Measurements from ENCODE around the gene DSCAM. TPM values are rescaled to one million over a fixed set of nuclear protein-coding genes. Genes with fewer than 3 reads are reported as not detected.

Gene DSCAM
- total and polyA plus RNA-seq, 2 donors (not counting 3 experiments of a cell fraction or from before 2014, with no cell fraction given), result not detected

DNA sequence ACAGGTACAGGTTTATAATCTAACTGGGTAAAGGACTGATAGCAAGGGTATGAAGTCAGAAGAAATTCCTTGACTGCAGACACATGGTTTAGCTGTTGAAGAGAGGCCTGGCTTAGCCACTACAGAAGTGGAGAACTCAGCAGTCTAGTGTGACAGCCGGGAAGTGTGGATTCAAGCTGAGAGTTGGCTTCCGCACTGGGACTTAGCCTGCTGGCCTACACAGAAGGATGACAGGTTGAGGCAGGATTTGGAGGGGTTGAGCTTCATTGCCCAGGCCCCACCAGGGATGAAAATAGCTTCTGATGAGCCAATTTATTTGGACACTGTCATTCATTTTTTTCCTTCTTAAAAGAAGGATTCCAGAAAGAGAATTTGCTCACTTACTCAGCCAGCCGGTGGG lies 695.3 kb downstream of the DSCAM start:
- ChIA-PET CTCF (no interaction called here), POLR2A (no interaction called here)
- H3K27ac ChIP-seq (ENCODE audit: insufficient read depth, low read depth, low read length), result no peak overlapping the region
- no peak overlapping the region for H3K9ac ChIP-seq (replicated peaks; ENCODE audit: extremely low read depth, insufficient read depth, low read length)
- no peaks in the 10 kb centered on the region for H3K36me3 ChIP-seq (ENCODE audit: control insufficient read depth in 2 of 2, extremely low read depth in 1 of 2, insufficient read depth in 2 of 2, low read length in 2 of 2)
- H3K9me1 ChIP-seq (replicated peaks; ENCODE audit: control insufficient read depth, extremely low read depth, insufficient read depth, low read length), result no peaks in the 10 kb centered on the region
- H3K27me3 ChIP-seq (ENCODE audit: control insufficient read depth in 2 of 2, insufficient read depth in 2 of 2, low read length in 2 of 2), result no peaks in the 10 kb centered on the region
- no TSS peak for BruUV-seq (replicated peaks)
- intact Hi-C loops (cut with micrococcal nuclease) (no loop called here), dilution Hi-C loops (cut with MboI; ENCODE audit: extremely low pct_ligation_motif_present, low sequenced_read_pairs) (no loop called here)
- no peaks in the 10 kb centered on the region for H3K79me2 ChIP-seq (ENCODE audit: control insufficient read depth, insufficient read depth, low read length)
- no peak for DNase-seq (ENCODE audit: low read depth, low spot score)
- TF ChIP-seq MAX (IDR thresholded peaks at IDR 0.05; ENCODE audit: insufficient read depth, insufficient read length), result no peak
- no peak for TF ChIP-seq POLR2AphosphoS5 (IDR thresholded peaks at IDR 0.05; ENCODE audit: insufficient read depth, low read depth, low read length)
- no peak for TF ChIP-seq POLR2A (IDR thresholded peaks at IDR 0.05; ENCODE audit: low read depth, low read length)
- TF ChIP-seq EZH2 (IDR thresholded peaks at IDR 0.05; ENCODE audit: borderline replicate concordance, low read depth, low read length, severe bottlenecking), result no peak
- no peak overlapping the region for H3K4me3 ChIP-seq (replicated peaks in 1 of 3; ENCODE audit: insufficient read depth in 1 of 3, low read depth in 1 of 3, low read length in 3 of 3)
- no peaks in the 10 kb centered on the region for H3K4me1 ChIP-seq (ENCODE audit: control insufficient read depth, extremely low read depth, insufficient read depth, low read length)
- H3K4me2 ChIP-seq (ENCODE audit: insufficient read depth, low read length), result no peak overlapping the region
- peaks cover 6% of the 10 kb centered on the region for H3K9me3 ChIP-seq (replicated peaks; ENCODE audit: control insufficient read depth, insufficient read depth, low read length)
- no peak overlapping the region for H2AFZ ChIP-seq (ENCODE audit: low read depth, low read length)
- FAIRE-seq, result no peak
- no peaks in the 10 kb centered on the region for H4K20me1 ChIP-seq (replicated peaks; ENCODE audit: control insufficient read depth, extremely low read depth, insufficient read depth, low read length)

DNA sequence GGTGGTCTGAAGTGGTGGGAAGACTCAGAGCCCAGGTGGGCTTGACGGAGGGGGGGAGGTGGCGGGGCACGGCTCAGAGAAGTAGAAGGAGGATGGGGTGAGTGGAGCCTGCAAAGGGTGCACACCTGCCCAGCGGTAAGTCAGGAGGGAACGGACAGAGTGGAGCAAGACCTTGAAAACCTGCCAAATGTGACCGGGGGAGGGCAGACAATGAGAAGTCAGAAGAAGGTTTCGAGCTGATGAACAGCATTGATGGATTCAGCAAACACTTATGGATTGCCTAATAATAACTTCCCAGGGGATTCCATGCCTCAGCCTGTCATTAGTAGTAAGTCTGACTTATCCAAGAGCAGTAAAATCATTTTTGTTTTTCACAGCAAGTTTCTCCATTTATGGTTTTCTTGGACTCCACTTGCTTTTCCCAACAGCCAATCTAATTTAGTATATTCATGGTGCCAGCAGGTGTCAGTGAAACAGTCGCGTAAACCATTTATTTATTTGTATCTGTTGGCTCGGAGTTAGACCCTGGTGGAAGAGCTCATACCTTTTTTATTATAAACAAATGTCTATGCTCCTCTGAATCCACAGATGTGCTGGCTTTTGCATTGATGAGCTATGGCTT lies 700.6 kb downstream of the DSCAM start:
- FAIRE-seq (no peak), DNase-seq (ENCODE audit: low read depth, low spot score) (no peak)
- Histone ChIP-seq H3K79me2 (ENCODE audit: control insufficient read depth, insufficient read depth, low read length) (no peaks in the 10 kb centered on the region), H3K36me3 (ENCODE audit: control insufficient read depth in 2 of 2, extremely low read depth in 1 of 2, insufficient read depth in 2 of 2, low read length in 2 of 2) (no peaks in the 10 kb centered on the region), H3K4me3 (replicated peaks in 1 of 3; ENCODE audit: insufficient read depth in 1 of 3, low read depth in 1 of 3, low read length in 3 of 3) (no peak overlapping the region), H2AFZ (ENCODE audit: low read depth, low read length) (no peak overlapping the region), H3K9ac (replicated peaks; ENCODE audit: extremely low read depth, insufficient read depth, low read length) (no peak overlapping the region), H3K27ac (ENCODE audit: insufficient read depth, low read depth, low read length) (no peak overlapping the region), H3K9me1 (replicated peaks; ENCODE audit: control insufficient read depth, extremely low read depth, insufficient read depth, low read length) (no peaks in the 10 kb centered on the region), H4K20me1 (replicated peaks; ENCODE audit: control insufficient read depth, extremely low read depth, insufficient read depth, low read length) (no peaks in the 10 kb centered on the region), H3K4me1 (ENCODE audit: control insufficient read depth, extremely low read depth, insufficient read depth, low read length) (no peaks in the 10 kb centered on the region), H3K4me2 (ENCODE audit: insufficient read depth, low read length) (no peak overlapping the region), H3K9me3 (replicated peaks; ENCODE audit: control insufficient read depth, insufficient read depth, low read length) (peaks cover 2% of the 10 kb centered on the region), H3K27me3 (ENCODE audit: control insufficient read depth in 2 of 2, insufficient read depth in 2 of 2, low read length in 2 of 2) (no peaks in the 10 kb centered on the region)
- intact Hi-C loops (cut with micrococcal nuclease) (no loop called here), dilution Hi-C loops (cut with MboI; ENCODE audit: extremely low pct_ligation_motif_present, low sequenced_read_pairs) (no loop called here)
- ChIA-PET CTCF (no interaction called here), POLR2A (no interaction called here)
- no peak for TF ChIP-seq CTCF (IDR thresholded peaks at IDR 0.05; ENCODE audit: extremely low read depth in 1 of 2, insufficient read depth in 1 of 2, low read depth in 1 of 2, low read length in 2 of 2)
- no peak for TF ChIP-seq JUN (IDR thresholded peaks at IDR 0.05; ENCODE audit: borderline replicate concordance, insufficient read depth, insufficient read length, low read depth)
- TF ChIP-seq POLR2AphosphoS5 (IDR thresholded peaks at IDR 0.05; ENCODE audit: insufficient read depth, low read depth, low read length), result no peak
- TF ChIP-seq MYC (IDR thresholded peaks at IDR 0.05; ENCODE audit: low read depth, low read length), result no peak
- TF ChIP-seq POLR2A (IDR thresholded peaks at IDR 0.05; ENCODE audit: low read depth, low read length), result no peak
- no peak for TF ChIP-seq GATA2 (IDR thresholded peaks at IDR 0.05; ENCODE audit: insufficient read depth, insufficient read length, low read depth, low read length)
- no peak for TF ChIP-seq FOS (IDR thresholded peaks at IDR 0.05; ENCODE audit: borderline replicate concordance, insufficient read depth, low read length)
- TF ChIP-seq MAX (IDR thresholded peaks at IDR 0.05; ENCODE audit: insufficient read depth, insufficient read length), result no peak
- TF ChIP-seq EZH2 (IDR thresholded peaks at IDR 0.05; ENCODE audit: borderline replicate concordance, low read depth, low read length, severe bottlenecking), result no peak
- no TSS peak for BruUV-seq (replicated peaks)
